HAP-1 (cell line): ENCODE results near the gene TCOF1.
A peak's percentile ranks its signal among the peaks of the same experiment; 100 is the strongest.
"Not testable (repeated sequence)": the region's sequence is repeated elsewhere in the genome, so short reads cannot be mapped to it uniquely, and the experiment has no call there.

Experiments used
- DNase-seq, 2 experiments: peaks; one replicate each; pipeline ENCODE4 v3.0.0-alpha.2; 2016 to 2020; ENCODE audit warnings: low spot score in 2 of 2
- H3K27me3 ChIP-seq: fragments of 250-450 bp; sonication (Bioruptor Pico); 2 replicates; pipeline ENCODE4 v1.5.1; 2020; ENCODE audit warnings: low read depth, mild to moderate bottlenecking, moderate library complexity
- H3K36me3 ChIP-seq: fragments of 250-450 bp; sonication (Bioruptor Pico); replicated peaks from 2 replicates; pipeline ENCODE4 v1.5.1; 2020; ENCODE audit warnings: mild to moderate bottlenecking
- H3K4me1 ChIP-seq: fragments of 250-450 bp; sonication (Bioruptor Pico); 2 replicates; pipeline ENCODE4 v1.5.1; 2020; ENCODE audit warnings: mild to moderate bottlenecking
- H3K4me3 ChIP-seq: fragments of 250-450 bp; sonication (Bioruptor Pico); 2 replicates; pipeline ENCODE4 v1.5.1; 2020; ENCODE audit warnings: mild to moderate bottlenecking, moderate library complexity
- H3K9me3 ChIP-seq: fragments of 250-450 bp; sonication (Bioruptor Pico); 2 replicates; pipeline ENCODE4 v1.5.1; 2020; ENCODE audit warnings: mild to moderate bottlenecking, moderate library complexity
- in situ Hi-C: fragments of 300-500 bp; cut with MboI; formaldehyde crosslinking; loops from 3 replicates; pipeline ENCODE4 v1.14.3; 2020; ENCODE audit warnings: low sequenced_read_pairs, inconsistent platforms, mixed read lengths

Gene TCOF1

DNA sequence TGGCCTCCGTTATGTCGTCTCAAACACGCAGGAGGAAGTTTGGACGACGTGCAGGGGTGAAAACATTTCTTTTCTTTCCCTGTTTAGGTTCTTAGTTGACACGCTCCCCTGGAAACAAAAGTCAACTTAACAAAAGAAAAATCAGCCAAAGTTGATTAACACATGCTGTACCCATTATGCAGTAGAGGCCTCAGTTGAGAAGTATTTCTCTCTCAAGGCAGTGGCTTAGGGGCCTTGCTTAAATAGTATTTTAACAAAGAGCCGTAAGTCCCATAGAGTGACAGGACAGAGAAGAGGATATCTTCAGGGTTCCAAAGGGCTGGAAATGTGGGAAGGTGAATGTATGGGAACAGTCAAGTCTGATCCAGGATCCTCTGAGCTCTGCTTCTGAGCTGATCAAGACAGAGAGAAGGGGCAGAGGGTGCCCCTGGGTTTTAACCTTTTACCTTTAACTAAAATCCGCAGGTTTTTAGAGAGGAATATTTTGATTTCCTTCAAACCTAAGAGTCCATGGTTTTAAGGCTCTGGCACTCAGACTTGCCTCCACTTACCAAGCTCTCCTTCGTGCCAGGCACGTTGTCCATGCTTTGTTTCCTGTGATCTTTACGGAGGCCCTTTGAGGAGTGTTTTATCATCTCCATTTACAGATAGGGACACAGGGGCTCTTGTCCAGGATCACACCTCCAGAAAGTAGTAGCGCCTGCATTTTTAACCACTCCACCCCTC, 55.8 kb downstream of the TCOF1 start:
- H3K9me3 ChIP-seq, result no peaks in the 10 kb centered on the region
- H3K27me3 ChIP-seq, result no peaks in the 10 kb centered on the region
- peaks cover 3% of the 10 kb centered on the region; the same call in 1 of the 2 replicates for H3K4me1 ChIP-seq
- no peak for DNase-seq
- no peaks in the 10 kb centered on the region for H3K36me3 ChIP-seq
- in situ Hi-C loops, result no loop called here
- no peak overlapping the region for H3K4me3 ChIP-seq

DNA sequence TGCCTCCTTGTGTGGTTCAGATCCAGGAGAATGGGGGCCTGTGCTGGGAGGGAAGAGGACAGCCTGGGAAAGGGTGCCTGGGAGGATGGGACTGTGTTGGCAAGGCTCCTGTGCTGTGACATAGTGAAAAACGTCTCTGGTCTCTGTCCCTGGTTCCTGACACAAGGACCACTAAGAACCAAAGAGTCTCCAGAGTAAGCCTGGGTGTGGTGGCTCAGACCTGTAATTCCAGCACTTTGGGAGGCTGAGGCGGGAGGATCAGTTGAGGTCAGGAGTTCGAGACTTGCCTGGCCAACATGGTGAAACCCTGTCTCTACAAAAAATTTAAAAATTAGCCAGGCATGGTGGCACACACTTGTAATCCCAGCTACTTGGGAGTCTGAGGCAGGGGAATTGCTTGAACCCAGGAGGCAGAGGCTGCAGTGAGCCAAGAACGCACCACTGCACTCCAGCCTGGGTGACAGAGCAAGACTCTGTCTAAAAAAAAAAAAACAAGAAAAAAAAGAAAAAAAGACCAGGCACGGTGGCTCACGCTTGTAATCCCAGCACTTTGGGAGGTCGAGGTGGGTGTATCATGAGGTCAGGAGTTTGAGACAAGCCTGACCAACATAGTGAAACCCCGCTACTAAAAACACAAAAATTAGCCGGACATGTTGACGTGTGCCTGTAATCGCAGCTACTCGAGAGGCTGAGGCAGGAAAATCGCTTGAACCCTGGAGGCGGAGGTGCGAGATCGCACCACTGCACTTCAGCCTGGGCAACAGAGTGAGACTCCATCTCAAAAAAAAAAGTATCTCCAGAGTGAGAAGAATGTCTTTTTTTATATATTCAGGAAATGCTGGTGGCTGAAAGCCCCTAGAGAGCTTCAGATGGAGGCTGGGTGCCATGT, 56.6 kb downstream of the TCOF1 start:
- H3K4me1 ChIP-seq, H3K9me3 ChIP-seq, DNase-seq, H3K36me3 ChIP-seq, H3K27me3 ChIP-seq, H3K4me3 ChIP-seq, in situ Hi-C loops: not testable (repeated sequence)

DNA sequence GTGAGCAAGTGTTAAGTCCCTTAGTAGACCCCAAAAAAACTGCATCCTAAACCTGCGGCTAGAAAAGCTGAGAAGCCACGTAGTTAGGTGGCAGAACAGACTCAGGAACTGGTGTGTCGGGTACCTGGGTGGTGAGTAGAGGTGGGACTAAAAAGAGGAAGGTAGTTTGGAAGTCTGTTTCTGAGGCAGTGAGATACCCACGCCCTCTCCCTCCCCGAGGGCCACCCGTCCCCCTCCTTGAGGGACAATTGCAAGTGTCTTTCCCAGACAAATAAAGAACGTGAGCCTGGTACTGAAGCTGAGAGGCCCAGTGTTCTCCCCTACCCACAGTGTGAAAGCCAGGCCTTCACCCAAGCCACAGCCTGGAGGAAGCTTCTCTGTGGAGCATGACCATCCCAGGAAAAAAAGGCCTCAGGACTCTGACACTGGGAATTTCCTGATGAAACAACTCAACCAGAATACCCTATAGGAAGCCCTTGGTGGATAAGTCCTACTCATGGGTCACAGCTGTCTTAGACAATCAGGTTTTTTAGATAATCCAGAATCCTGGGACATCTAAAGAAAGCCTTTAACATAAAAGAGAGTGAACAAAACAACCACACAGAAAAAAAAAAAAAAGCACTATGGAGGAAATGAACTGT, 62.3 kb downstream of the TCOF1 start:
- Histone ChIP-seq H3K27me3 (no peaks in the 10 kb centered on the region), H3K4me1 (no peaks in the 10 kb centered on the region), H3K36me3 (no peaks in the 10 kb centered on the region), H3K4me3 (no peak overlapping the region), H3K9me3 (no peaks in the 10 kb centered on the region)
- DNase-seq, result no peak
- in situ Hi-C loops, result no loop called here

DNA sequence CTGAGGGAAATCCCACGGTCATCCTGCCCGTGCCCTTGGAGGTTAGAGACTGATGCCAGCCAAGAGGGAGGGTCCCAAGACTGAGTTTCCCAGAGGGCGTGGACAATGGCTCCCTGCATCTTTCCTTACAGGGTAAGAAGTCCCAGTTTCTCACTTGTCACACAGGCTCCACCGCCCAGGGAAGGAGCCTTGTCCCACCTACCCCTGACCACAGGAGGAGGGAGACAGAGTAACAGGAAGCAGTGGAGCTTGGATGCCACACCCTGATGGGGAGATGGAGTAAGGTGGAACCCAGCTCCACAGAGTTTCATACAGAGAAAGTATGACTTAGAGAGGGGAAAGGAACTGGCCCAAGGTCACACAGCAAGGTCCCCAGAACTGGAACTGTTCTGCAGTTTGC, 64.6 kb downstream of the TCOF1 start:
- in situ Hi-C loops, result no loop called here
- Histone ChIP-seq H3K36me3 (no peaks in the 10 kb centered on the region), H3K9me3 (no peaks in the 10 kb centered on the region), H3K4me3 (no peak overlapping the region), H3K27me3 (no peaks in the 10 kb centered on the region), H3K4me1 (no peaks in the 10 kb centered on the region)
- no peak for DNase-seq

DNA sequence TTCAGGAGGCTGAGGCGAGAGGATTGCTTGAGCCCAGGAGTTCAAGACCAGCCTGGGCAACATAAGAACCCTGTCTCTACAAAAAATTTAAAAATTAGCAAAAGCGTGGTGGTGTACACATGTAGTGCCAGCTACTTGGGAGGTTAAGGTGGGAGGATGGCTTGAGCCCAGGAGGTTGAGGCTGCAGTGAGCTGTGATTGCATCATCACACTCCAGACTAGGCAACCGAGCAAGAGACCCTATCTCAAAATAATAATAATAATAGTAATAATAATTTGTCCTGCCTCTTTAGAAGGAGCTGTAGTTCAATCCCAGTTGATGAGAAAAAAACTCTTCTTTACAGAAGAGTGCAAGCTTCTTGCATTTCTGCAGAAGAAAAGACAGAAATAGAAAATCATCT, 65.3 kb downstream of the TCOF1 start:
- no peaks in the 10 kb centered on the region for H3K9me3 ChIP-seq
- H3K4me1 ChIP-seq, result no peaks in the 10 kb centered on the region
- in situ Hi-C loops, result no loop called here
- H3K27me3 ChIP-seq, result no peaks in the 10 kb centered on the region
- no peak overlapping the region for H3K4me3 ChIP-seq
- H3K36me3 ChIP-seq, result no peaks in the 10 kb centered on the region
- DNase-seq, result no peak

DNA sequence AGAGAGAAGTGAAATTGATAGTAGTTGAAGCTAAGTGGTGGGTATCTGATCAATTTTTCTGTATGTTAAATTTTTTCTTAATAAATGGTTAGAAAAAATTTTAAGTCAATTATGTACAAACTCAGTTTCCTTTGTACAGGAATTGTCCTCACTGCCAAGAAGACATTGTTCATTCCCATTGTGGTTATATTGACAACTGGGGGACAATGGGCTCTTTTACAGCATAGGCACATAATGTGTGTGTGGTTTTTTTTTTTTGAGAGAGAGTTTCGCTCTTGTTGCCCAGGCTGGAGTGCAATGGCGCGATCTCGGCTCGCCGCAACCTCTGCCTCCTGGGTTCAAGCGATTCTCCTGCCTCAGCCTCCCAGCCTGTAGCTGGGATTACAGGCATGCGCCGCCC, 68.7 kb downstream of the TCOF1 start:
- H3K4me3 ChIP-seq, H3K36me3 ChIP-seq, H3K4me1 ChIP-seq, H3K9me3 ChIP-seq, in situ Hi-C loops, DNase-seq, H3K27me3 ChIP-seq: not testable (repeated sequence)

DNA sequence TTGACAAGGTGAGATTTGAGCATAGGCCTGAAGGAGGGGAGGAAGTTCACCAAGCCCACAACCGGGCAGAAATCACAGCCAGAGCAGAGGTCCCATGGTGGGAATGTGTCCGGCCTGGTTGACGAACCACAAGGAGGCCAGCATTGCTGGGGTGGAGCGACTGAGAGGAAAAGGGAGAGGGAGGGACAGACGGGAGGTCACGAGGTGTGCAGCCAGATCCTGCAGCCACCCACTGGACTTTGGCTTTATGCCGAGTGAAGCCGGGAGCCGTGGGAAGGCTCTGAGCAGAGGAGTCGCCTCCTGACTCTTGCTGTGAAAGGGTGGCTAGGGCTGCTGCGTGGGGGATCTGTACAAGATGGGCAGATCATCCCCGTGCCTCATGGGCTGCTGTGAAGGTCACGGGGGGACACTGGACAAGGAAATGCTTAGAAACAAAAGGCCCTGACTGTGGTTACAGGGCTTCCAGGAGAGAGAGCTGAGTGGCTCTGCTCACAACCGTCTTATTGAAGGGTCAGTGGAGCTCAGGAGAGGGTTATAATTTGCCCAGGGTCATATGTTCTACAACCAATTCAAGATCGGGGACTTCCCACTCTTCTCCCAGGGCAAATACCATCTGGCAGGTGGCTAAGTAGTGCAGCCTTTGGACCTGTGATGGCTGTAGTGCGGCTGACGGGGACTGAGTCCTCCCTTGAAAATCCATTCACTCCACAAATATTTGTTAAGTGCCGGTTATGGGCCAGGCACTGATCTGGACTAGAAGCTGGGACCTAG, 70.8 kb downstream of the TCOF1 start:
- H3K4me3 ChIP-seq, result no peak overlapping the region
- no peaks in the 10 kb centered on the region for H3K9me3 ChIP-seq
- no peaks in the 10 kb centered on the region for H3K36me3 ChIP-seq
- no peaks in the 10 kb centered on the region for H3K4me1 ChIP-seq
- in situ Hi-C loops, result no loop called here
- DNase-seq, result no peak
- no peaks in the 10 kb centered on the region for H3K27me3 ChIP-seq

DNA sequence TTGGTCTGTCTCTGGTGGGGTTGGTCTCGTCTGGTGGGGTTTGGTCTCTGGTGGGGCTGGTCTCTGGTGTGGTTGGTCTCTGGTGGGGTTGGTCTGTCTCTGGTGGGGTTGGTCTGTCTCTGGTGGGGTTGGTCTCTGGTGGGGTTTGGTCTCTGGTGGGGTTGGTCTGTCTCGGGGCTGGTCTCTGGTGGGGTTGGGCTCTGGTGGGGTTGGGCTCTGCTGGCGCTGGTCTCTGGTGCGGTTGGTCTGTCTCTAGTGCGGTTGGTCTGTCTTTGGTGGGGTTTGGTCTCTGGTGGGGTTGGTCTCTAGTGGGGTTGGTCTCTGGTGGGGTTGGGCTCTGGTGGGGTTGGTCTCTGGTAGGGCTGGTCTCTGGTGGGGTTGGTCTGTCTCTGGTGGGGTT, 71.5 kb downstream of the TCOF1 start:
- no peaks in the 10 kb centered on the region for H3K36me3 ChIP-seq
- H3K4me3 ChIP-seq, result no peak overlapping the region
- no peaks in the 10 kb centered on the region for H3K27me3 ChIP-seq
- H3K4me1 ChIP-seq, result no peaks in the 10 kb centered on the region
- in situ Hi-C loops, result no loop called here
- no peak for DNase-seq
- H3K9me3 ChIP-seq, result no peaks in the 10 kb centered on the region

DNA sequence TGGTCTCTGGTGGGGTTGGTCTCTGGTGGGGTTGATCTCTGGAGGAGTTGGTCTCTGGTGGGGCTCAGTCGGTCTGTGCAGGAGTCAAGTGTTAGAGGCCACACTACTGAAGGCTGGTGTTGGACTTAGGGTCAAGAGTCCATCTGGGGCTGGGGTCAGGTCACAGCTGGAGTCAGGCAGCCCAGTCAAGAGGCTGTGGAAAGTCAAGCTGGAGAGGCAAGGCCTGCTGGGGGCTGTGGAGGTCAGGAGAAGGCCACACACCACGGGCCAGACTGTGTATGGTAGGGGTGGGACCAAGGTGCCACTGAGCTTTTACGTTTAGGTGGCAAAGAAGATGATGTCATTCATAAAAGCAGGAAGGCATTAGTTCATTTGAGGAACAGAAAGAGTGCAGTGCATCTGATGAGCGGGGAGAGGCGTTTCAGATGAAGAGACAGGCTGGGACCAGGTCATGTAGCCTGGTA, 71.9 kb downstream of the TCOF1 start:
- H3K36me3 ChIP-seq, result no peaks in the 10 kb centered on the region
- in situ Hi-C loops, result no loop called here
- H3K4me3 ChIP-seq, result no peak overlapping the region
- no peaks in the 10 kb centered on the region for H3K9me3 ChIP-seq
- H3K4me1 ChIP-seq, result no peaks in the 10 kb centered on the region
- DNase-seq, result no peak
- H3K27me3 ChIP-seq, result no peaks in the 10 kb centered on the region

DNA sequence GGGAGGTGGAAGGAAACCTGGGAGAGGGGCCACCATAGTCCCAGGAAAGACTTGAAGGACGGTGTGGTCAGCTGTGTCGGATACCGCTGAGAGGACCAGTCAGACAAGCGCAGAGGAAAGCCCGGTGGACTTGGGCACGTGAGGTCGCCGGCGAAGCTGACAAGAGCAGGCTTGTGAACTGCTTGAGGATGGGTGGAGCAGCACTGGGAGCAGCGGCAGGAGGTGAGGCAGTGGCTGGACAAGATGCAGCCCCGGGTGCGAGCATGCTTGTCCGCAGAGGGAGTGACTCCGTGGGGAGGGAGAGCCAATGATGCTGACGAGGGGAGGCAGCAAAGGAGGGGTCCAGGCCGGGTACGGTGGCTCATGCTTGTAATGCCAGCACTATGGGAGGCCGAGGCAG, 73.6 kb downstream of the TCOF1 start:
- DNase-seq, result no peak
- H3K9me3 ChIP-seq, result no peaks in the 10 kb centered on the region
- no peaks in the 10 kb centered on the region for H3K27me3 ChIP-seq
- no peaks in the 10 kb centered on the region for H3K36me3 ChIP-seq
- no peak overlapping the region for H3K4me3 ChIP-seq
- in situ Hi-C loops, result loop anchor here (10.0 kb wide), 2 partner anchors 276 to 306 kb away; partner anchors contain the start of gene PDGFRB
- no peaks in the 10 kb centered on the region for H3K4me1 ChIP-seq

DNA sequence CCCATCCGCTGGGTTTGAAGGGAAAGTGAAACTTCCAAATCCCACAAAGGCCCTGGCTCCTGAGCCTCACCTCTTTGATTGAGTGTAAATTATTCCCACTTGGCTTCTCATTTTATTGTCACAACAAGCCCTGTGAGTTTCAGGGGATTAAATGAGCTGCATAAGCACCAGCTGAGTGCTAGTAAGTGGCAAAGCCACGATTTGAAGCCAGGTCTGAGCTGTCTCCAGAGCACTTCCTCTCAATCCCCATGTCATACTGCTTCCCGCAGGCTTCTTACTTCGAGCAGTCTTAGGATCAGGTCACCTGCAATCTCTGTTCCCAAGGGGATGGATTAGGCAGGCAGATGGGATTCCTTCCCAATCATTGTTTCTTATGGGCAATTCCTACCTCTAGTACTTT, 74.1 kb downstream of the TCOF1 start:
- H3K4me1 ChIP-seq, result no peaks in the 10 kb centered on the region
- no peaks in the 10 kb centered on the region for H3K36me3 ChIP-seq
- no peak overlapping the region for H3K4me3 ChIP-seq
- DNase-seq, result no peak
- H3K9me3 ChIP-seq, result no peaks in the 10 kb centered on the region
- in situ Hi-C loops, result loop anchor here (10.0 kb wide), 2 partner anchors 277 to 307 kb away; partner anchors contain the start of gene PDGFRB
- H3K27me3 ChIP-seq, result no peaks in the 10 kb centered on the region

DNA sequence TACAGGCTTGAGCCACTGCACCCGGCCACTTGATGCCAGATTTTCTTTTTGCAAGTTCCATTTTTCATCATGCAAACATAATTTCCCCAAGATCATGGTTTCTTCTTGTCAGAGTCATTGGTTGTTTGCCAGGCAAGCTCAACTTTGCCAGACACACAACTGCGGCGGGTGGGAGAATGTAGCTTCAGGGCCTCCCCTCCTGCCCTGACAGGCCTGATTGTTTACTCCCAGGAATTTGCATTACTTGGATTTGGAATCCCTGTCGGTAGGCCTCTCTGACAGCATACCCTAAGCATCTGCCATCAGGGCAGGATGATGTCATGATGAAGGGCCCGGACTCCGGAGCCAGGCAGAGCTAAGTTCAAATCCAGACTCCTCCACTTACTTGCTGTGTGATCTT, 77.0 kb downstream of the TCOF1 start:
- Histone ChIP-seq H3K27me3 (no peaks in the 10 kb centered on the region), H3K9me3 (no peaks in the 10 kb centered on the region), H3K4me1 (no peaks in the 10 kb centered on the region), H3K36me3 (no peaks in the 10 kb centered on the region), H3K4me3 (no peak overlapping the region)
- in situ Hi-C loops, result loop anchor here (10.0 kb wide), 2 partner anchors 280 to 310 kb away; partner anchors contain the start of gene PDGFRB
- DNase-seq, result no peak

DNA sequence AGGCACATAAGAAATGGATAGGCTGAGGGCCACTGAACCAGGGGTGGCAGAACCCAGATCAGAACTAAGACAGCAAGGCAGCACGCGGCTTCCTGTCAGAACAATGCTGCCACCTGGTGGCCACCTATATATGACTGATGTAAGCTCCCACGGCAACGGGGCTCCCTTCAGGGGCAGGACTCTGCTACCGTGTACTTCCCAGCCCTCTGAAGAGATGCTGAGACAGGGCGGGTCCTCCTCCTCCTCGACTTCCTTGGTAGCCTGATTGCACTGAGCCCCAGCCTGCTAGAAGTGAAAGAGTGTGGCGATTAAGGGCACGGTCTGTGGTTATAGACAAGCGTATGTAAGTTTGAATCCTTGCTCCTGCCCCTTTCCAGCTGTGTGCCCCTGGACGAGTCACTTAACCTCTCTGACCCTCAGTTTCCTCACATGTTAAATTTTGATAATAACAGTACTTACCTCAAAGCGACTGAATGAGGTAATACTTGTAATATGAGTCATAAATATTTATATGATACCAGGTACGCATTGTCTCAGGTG, 78.7 kb downstream of the TCOF1 start:
- no peaks in the 10 kb centered on the region for H3K4me1 ChIP-seq
- peak; percentile 76 to 95 for DNase-seq
- no peaks in the 10 kb centered on the region for H3K36me3 ChIP-seq
- no peaks in the 10 kb centered on the region for H3K27me3 ChIP-seq
- in situ Hi-C loops, result loop anchor here (10.0 kb wide), 2 partner anchors 281 to 311 kb away; partner anchors contain the start of gene PDGFRB
- no peak overlapping the region for H3K4me3 ChIP-seq
- H3K9me3 ChIP-seq, result no peaks in the 10 kb centered on the region
